ENCODE results near the gene RCCD1. TPM values are rescaled to one million over a fixed set of nuclear protein-coding genes. Genes with fewer than 3 reads are reported as not detected.

RCCD1 gene
- total and polyA plus RNA-seq, 4 donors: 3.6 to 13.3 (median 4.3) TPM

DNA sequence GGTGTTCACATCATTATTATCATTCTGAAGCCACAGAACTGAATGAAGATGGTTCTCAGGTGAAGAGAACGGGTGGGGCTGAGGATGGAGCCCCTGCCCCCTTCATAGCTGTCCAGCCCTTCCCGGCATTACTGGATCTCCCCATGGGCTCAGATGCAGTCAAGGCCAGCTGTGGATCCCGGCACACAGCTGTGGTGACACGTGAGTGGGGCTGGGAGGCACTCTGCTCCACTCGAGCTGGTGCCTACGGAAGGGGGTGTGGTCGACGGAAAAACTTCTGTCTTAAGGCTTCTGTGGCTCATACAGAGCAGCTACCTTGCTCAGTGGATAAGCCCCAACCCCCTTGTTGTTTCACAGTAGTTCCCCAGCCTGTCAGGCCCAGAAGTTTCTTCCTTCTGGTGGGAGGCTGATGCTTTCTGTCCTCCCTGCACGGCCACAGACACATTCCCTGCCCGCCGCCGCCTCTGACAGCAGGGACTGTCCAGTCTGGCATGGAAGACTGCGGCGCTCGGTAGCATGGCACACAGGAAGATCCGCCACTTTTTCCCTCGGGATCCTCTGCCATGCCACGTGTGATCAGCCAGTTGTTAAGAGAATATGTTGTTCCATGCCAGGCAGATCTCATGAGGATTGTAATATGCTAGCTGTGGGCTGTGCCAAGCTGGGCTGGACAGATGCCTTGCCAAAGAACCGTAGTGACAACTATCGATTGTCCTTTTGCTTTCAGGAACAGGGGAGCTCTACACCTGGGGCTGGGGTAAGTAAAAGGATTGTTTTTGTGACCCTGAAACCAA is 5.8 kb downstream of the RCCD1 start:
- H3K9me3 ChIP-seq (ENCODE audit: control insufficient read depth in 4 of 4, low read length in 3 of 4): no peaks in the 10 kb centered on the region
- peaks cover 7 to 19% (median 9%) of the 10 kb centered on the region in 4 donors for H3K4me1 ChIP-seq (ENCODE audit: control insufficient read depth in 4 of 4, insufficient read depth in 4 of 4, low read length in 3 of 4)
- H3K4me3 ChIP-seq (ENCODE audit: low read depth in 1 of 3, low read length in 3 of 3): no peak overlapping the region
- H3K27me3 ChIP-seq (ENCODE audit: control insufficient read depth in 4 of 4, insufficient read depth in 4 of 4, low read length in 3 of 4): no peaks in the 10 kb centered on the region
- H3K27ac ChIP-seq (ENCODE audit: low read depth in 1 of 2, low read length in 2 of 2): no peak overlapping the region
- TF ChIP-seq RAD21 (IDR thresholded peaks at IDR 0.05) (no peak), GABPA (IDR thresholded peaks at IDR 0.05 in 1 of 2, conservative IDR thresholded peaks at IDR 0.05 in 1 of 2) (no peak), YY1 (IDR thresholded peaks at IDR 0.05) (no peak), FOXA2 (IDR thresholded peaks at IDR 0.05) (no peak), JUND (IDR thresholded peaks at IDR 0.05) (no peak), EGR1 (IDR thresholded peaks at IDR 0.05; ENCODE audit: low read depth in 2 of 2) (no peak), FOXA1 (IDR thresholded peaks at IDR 0.05) (no peak)
- TF ChIP-seq, protein P1, sequence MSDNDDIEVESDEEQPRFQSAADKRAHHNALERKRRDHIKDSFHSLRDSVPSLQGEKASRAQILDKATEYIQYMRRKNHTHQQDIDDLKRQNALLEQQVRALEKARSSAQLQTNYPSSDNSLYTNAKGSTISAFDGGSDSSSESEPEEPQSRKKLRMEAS (IDR thresholded peaks at IDR 0.05): no peak
- TF ChIP-seq, protein P2, sequence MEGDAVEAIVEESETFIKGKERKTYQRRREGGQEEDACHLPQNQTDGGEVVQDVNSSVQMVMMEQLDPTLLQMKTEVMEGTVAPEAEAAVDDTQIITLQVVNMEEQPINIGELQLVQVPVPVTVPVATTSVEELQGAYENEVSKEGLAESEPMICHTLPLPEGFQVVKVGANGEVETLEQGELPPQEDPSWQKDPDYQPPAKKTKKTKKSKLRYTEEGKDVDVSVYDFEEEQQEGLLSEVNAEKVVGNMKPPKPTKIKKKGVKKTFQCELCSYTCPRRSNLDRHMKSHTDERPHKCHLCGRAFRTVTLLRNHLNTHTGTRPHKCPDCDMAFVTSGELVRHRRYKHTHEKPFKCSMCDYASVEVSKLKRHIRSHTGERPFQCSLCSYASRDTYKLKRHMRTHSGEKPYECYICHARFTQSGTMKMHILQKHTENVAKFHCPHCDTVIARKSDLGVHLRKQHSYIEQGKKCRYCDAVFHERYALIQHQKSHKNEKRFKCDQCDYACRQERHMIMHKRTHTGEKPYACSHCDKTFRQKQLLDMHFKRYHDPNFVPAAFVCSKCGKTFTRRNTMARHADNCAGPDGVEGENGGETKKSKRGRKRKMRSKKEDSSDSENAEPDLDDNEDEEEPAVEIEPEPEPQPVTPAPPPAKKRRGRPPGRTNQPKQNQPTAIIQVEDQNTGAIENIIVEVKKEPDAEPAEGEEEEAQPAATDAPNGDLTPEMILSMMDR (IDR thresholded peaks at IDR 0.05; ENCODE audit: low read depth, low read length, missing input control): no peak
- TF ChIP-seq, protein P3, sequence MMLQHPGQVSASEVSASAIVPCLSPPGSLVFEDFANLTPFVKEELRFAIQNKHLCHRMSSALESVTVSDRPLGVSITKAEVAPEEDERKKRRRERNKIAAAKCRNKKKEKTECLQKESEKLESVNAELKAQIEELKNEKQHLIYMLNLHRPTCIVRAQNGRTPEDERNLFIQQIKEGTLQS (IDR thresholded peaks at IDR 0.05): no peak
- no peak for DNase-seq (ENCODE audit: low spot score)
- peaks cover 2 to 27% (median 9%) of the 10 kb centered on the region in 4 donors for H3K36me3 ChIP-seq (ENCODE audit: control insufficient read depth in 4 of 4, insufficient read depth in 3 of 4, low read depth in 1 of 4, low read length in 3 of 4)
- WGBS: 89% methylated on average over 20 of the region's 20 CpGs
- H3K9ac ChIP-seq (ENCODE audit: low read depth in 1 of 2, low read length in 2 of 2): no peak overlapping the region

DNA sequence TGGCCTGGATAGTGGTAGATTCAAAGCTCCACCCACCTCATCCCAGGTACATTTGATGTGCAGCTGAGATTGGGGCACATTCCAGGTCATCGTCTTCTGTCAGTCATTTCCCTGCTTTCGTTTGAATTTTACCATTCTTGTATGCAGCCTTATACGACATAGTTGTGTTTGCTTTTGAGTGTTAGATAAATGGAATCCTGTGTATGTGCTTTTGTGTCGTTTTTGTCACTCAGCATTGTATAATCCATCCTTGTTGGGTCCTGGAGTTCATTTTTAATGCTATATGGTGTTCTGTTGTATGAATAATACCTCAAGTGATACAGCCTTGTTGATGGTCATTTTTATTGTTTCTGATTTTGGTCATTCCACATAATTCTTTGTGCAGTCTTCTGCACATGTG is 7.3 kb downstream of the RCCD1 start:
- Histone ChIP-seq H3K36me3 (ENCODE audit: control insufficient read depth in 4 of 4, insufficient read depth in 3 of 4, low read depth in 1 of 4, low read length in 3 of 4) (peaks cover 2 to 30% (median 10%) of the 10 kb centered on the region in 4 donors), H3K4me1 (ENCODE audit: control insufficient read depth in 4 of 4, insufficient read depth in 4 of 4, low read length in 3 of 4) (peaks cover 0 to 8% (median 0%) of the 10 kb centered on the region in 4 donors), H3K9ac (ENCODE audit: low read depth in 1 of 2, low read length in 2 of 2) (no peak overlapping the region), H3K4me3 (ENCODE audit: low read depth in 1 of 3, low read length in 3 of 3) (no peak overlapping the region), H3K27me3 (ENCODE audit: control insufficient read depth in 4 of 4, insufficient read depth in 4 of 4, low read length in 3 of 4) (no peaks in the 10 kb centered on the region), H3K27ac (ENCODE audit: low read depth in 1 of 2, low read length in 2 of 2) (no peak overlapping the region), H3K9me3 (ENCODE audit: control insufficient read depth in 4 of 4, low read length in 3 of 4) (no peaks in the 10 kb centered on the region)
- no peak for TF ChIP-seq FOXA1 (IDR thresholded peaks at IDR 0.05)
- no peak for DNase-seq (ENCODE audit: low spot score)
- 92% methylated on average over 4 of the region's 4 CpGs for WGBS

DNA sequence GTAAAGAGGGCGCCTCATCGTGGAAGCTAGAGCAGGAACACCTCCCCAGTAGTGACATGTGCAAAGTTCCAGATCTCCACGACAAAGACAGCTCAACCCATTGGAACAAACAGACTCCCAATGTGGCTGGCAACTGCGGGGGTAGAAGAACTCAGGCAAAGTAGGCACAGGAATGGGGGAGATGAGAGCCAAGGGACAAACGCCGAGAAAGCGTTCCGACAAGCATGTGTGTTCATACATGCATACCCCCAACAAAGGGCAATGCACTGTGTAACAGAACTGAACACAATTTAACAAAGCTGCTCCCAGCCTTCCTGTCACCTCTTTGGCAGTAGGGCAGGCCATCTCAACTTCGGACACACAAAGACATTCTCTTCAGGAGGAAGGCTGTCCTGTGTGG is 11.6 kb downstream of the RCCD1 start:
- Histone ChIP-seq H3K4me1 (ENCODE audit: control insufficient read depth in 4 of 4, insufficient read depth in 4 of 4, low read length in 3 of 4) (no peaks in the 10 kb centered on the region), H3K36me3 (ENCODE audit: control insufficient read depth in 4 of 4, insufficient read depth in 3 of 4, low read depth in 1 of 4, low read length in 3 of 4) (peaks cover under 1 to 25% (median 6%) of the 10 kb centered on the region in 4 donors)
- TF ChIP-seq, protein P3 (IDR thresholded peaks at IDR 0.05): no peak
- TF ChIP-seq FOXA2 (IDR thresholded peaks at IDR 0.05): no peak
- no peak for TF ChIP-seq FOXA1 (IDR thresholded peaks at IDR 0.05)
- no peak for TF ChIP-seq JUND (IDR thresholded peaks at IDR 0.05)
- no peak for TF ChIP-seq HNF4G (IDR thresholded peaks at IDR 0.05)
- TF ChIP-seq NR2F2 (IDR thresholded peaks at IDR 0.05): no peak
- TF ChIP-seq RAD21 (IDR thresholded peaks at IDR 0.05): no peak
- TF ChIP-seq, protein P2 (IDR thresholded peaks at IDR 0.05; ENCODE audit: low read depth, low read length, missing input control): no peak
- TF ChIP-seq SP1 (IDR thresholded peaks at IDR 0.05): no peak

More for the DNA sequence above, 11.6 kb downstream of the RCCD1 start:
- WGBS: 94% methylated on average over 9 of the region's 9 CpGs
- no peak overlapping the region for H3K27ac ChIP-seq (ENCODE audit: low read depth in 1 of 2, low read length in 2 of 2)
- no peaks in the 10 kb centered on the region for H3K9me3 ChIP-seq (ENCODE audit: control insufficient read depth in 4 of 4, low read length in 3 of 4)
- no peak overlapping the region for H3K9ac ChIP-seq (ENCODE audit: low read depth in 1 of 2, low read length in 2 of 2)
- no peak overlapping the region for H3K4me3 ChIP-seq (ENCODE audit: low read depth in 1 of 3, low read length in 3 of 3)
- H3K27me3 ChIP-seq (ENCODE audit: control insufficient read depth in 4 of 4, insufficient read depth in 4 of 4, low read length in 3 of 4): no peaks in the 10 kb centered on the region
- no peak for DNase-seq (ENCODE audit: low spot score)
